GM21367 (cell line): ENCODE data around the gene TRABD.
"Not testable (repeated sequence)": the region's sequence is repeated elsewhere in the genome, so short reads cannot be mapped to it uniquely, and the experiment has no call there.

Experiments
- ATAC-seq: cut with Tn5 transposase; IDR thresholded peaks from one replicate; pipeline ENCODE4 v1.9.1; 2021; ENCODE audit not compliant: unreplicated experiment

Gene TRABD

GRCh38 chr22:50151571-50152537, 33.9 kb upstream of the TRABD start:
- no peak for ATAC-seq

GRCh38 chr22:50153056-50153755, 32.5 kb upstream of the TRABD start:
- ATAC-seq = no peak

DNA sequence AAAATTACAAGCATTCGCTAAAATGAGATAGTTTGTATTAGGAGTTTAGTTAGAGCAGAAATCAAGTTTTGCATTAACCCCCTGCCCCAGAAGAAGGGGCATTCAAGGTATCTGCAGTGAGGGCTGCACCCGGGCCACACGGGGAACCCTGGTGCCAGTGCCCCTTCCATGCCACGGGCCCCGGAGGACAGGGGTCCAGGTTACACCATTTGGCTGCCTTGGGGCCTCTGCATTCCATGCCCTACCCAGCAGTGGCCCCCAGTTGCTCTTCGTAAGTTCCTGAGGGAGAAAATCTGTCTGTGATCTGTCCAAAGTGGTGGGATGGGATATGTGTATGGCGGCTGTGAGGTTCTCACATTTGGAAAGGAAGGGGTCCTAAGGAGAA, 32.0 kb upstream of the TRABD start:
- no peak for ATAC-seq

GRCh38 chr22:50157709-50158375, 27.9 kb upstream of the TRABD start:
- ATAC-seq = no peak

- no peak for ATAC-seq
Observed at GRCh38 chr22:50160947-50161346, 24.8 kb upstream of the TRABD start.

DNA sequence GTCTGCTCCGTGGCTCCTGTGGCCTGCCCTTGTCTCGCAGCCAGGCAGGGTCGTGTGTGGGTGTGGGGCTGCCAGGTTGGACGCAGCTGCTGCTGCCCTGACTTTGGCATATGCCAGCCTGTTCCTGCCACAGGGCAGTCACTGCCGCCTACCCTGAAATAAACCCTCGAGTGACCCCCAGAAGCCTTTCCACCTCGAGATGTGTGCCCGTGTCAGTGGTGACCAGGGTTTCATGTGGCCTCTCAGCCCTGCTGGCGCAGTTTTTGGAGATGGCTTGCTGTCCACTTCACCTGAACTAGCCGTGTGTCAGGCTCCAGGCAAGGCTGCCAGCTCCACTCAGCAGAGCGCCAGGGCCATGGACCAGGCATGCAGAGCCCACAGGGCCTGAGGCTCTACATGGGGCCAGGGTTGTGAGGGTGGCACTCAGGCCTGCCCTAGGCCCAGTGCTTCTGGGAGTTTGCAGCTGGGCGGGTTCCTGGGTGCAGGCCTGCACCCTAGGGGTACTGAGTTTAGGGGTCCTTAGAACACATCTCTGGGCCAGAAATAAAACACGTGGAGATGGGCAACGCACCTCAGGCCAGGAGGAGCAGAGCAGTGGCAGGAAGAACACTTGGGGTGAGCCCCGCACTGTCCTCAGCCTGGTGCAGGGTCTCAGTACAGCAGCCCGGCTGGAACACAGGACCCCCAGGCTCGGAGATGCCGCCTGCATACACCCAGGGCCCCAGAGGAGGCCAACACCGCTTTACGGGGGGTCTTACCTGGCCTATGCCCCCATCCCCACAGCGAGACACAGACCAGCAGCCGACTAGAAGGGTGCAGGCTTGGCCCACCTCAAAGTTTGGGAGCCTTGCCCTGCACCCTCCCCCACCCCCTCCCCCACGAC, 24.0 kb upstream of the TRABD start:
- no peak for ATAC-seq

- ATAC-seq = no peak
Observed at GRCh38 chr22:50162391-50162956, 23.2 kb upstream of the TRABD start.

DNA sequence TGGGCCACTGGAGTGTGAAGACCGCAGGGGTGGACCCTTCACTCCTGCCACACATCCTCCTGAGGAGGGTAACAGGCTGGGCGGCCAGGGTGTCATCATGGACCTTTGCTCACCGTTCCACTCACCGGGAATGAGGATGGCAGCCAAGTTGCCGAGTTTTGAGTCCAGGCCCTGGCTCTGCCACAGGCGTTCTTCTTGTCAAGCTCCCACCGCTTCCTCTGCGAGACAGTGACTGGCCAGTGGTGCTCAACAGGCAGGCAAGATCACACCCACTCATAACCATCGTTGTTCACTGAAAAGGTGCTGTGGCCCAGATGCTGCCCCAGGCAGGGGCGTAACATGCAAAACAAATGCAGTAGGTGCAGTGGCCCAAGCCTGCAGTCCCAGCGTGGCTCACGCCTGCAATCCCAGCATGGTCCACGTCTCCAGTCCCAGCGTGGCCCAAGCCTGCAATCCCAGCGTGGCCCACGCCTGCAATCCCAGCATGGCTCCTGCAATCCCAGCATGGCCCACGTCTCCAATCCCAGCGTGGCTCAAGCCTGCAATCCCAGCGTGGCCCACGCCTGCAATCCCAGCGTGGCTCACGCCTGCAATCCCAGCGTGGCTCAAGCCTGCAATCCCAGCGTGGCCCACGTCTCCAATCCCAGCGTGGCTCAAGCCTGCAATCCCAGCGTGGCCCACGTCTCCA, 20.1 kb upstream of the TRABD start:
- ATAC-seq = no peak

- no peak for ATAC-seq
Observed at GRCh38 chr22:50167689-50168489, 17.8 kb upstream of the TRABD start.

DNA sequence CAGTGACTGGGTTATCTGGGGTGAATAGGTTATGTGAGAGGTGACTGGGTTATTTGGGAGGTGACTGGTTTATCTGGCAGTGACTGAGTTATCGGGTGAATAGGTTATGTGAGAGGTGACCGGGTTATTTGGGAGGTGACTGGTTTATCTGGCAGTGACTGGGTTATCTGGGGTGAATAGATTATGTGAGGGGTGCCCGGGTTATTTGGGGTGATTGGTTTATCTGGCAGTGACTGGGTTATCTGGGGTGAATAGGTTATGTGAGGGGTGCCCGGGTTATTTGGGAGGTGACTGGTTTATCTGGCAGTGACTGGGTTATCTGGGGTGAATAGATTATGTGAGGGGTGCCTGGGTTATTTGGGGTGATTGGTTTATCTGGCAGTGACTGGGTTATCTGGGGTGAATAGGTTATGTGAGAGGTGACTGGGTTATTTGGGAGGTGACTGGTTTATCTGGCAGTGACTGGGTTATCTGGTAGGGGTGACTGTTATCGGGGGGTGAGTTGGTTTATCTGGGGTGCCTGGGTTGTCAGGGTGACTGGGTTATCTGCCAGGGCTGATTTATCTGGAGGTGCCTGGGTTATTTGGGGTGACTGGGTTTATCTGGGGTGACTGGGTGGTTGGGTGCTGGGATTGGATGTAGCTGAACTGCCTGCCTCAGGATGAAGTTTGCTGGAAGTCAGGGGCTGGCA, 17.1 kb upstream of the TRABD start:
- ATAC-seq = not testable (repeated sequence)

DNA sequence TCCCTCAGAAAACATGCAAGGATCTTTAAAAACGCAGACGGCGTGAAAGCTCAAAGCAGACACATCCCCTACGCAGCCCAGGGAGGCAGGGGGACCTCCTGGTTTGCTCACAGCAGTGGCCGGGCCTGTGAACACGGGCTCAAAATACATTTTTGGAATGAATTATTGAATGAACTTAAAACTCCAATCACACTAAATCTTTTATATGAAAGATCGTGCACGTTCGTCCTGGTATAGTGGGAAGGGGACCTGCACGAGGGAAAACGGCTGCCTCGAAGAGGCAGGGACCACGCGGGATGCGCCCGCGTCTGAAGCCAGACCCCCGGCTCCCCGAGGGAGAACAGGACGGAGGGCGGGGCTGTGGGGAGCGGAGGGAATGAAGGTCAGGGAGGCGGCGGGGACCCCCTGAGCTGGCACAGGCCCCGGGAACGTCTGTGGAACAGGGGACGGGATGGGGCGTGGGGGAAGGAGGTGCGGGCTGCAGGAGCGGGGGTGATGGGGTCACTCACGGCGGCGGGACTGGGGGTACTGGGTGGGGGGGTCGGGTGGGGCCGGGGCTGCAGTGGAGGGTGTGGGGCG, 16.4 kb upstream of the TRABD start:
- ATAC-seq = no peak

GRCh38 chr22:50169774-50170341, 15.9 kb upstream of the TRABD start:
- no peak for ATAC-seq

DNA sequence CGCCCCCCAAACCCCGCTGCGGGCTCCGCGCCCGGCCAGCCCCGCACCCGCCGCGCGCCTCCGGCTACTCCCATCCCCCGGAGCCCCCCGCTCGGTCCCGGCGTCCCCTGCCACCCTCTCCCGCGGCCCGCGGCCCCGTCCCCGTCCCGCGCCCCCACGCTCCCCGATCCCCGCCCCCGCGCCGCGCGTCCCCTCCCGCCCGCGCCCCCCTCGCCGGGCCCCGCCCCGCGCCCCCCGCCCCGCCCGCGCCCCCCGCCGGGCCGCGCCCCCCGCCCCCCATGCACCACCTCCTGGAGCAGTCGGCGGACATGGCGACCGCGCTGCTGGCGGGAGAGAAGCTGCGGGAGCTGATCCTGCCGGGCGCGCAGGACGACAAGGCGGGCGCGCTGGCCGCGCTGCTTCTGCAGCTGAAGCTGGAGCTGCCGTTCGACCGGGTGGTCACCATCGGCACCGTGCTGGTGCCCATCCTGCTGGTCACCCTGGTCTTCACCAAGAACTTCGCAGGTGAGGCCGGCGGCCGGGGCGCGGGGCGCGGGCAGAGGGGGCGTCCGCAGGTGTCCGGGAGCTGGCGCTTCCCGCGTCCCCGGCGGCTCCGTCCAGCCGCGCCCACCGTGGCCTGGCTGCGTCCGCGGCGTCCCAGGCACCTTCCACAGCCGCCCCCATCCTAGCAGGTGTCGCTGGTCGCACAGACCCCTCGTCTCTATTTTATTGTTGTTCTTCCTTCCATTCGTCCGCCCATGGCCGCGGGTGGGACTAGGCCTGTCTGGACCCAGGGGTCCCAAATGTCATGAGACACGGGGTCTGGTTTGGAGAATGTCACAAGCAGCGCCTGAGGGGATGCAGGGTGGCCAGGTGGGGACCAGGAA, 15.0 kb upstream of the TRABD start, which contains the start of gene PANX2:
TSS of gene PANX2 (plus strand) at position 279 of the 866 bp plus-strand sequence. CDS start at position 279, 0 bp downstream.
- ATAC-seq = no peak

DNA sequence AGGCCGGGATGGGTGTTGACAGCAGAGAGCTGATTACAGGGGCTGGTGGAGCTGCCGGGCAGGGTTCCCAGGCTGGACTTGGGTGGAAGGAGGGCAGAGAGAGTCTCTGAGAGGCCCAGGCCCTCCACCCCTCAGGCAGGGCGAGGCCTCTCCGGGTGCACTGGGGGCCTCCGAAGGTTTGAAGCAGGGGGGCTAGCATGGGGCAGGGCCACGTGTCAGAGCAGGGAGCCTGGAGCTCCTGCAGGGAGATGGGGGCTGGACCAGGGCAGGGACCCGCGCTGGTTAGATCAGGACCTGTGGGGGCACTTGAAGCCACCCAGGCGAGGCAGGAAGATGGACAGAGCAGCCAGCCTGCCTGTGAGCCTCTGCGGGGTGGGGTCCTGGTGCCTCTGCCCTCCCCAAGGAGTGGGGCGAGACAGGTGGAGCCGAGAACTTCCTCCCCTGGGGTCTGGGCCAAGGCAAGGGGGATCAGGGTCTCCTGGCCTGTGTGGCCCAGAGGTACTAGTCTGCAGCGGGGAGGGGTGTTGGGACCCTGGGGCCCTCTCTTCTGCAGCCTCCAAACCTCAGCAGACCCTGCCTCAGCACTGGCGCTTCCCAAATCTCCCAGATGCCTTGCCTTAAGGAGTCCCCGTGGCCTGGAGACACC, 14.3 kb upstream of the TRABD start:
- ATAC-seq = no peak

DNA sequence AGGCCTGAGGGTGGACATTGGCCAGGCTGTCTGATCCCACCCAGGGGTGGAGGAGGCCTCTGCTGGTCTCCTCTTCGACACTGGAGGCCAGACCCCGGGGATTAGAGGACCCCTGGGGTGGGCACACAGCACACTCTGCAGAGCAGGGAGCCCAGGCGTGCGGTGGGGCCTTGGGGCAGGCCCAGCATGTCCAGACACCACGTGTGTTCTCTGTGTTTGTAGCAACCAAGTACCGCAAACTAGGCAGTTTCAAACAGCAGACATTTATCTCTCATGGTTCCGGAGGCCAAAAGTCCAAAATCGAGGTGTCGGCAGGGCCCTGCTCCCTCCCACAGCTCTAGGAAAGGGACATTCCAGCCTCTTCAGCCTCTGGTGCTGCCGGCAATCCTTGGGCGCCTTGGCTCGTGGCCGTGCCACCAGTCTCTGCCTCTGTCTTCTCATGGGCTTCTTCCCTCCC, 13.7 kb upstream of the TRABD start:
- ATAC-seq = no peak
